Ascending aorta (tissue), 2 donors: ENCODE results near the gene RNF220. TPM values are rescaled to one million over a fixed set of nuclear protein-coding genes. Genes with fewer than 3 reads are reported as not detected.

Experiments used
- DNase-seq, 2 donors: peaks; one replicate each; pipeline ENCODE4 v3.0.0-alpha.2; 2019; ENCODE audit warnings: low spot score in 2 of 2
- H3K27ac ChIP-seq, 2 donors: fragments of 200-600 bp; sonication (generic); one replicate each; pipeline ENCODE4 v1.5.1; 2016 to 2017; ENCODE audit warnings: mild to moderate bottlenecking in 1 of 2
- H3K27me3 ChIP-seq: fragments of 200-600 bp; sonication (generic); one replicate; pipeline ENCODE4 v1.5.1; 2017
- H3K36me3 ChIP-seq, 2 donors: fragments of 200-600 bp; sonication (generic); one replicate each; pipeline ENCODE4 v1.5.1; 2016
- H3K4me1 ChIP-seq, 2 donors: fragments of 200-600 bp; sonication (generic); one replicate each; pipeline ENCODE4 v1.5.1; 2016 to 2017; ENCODE audit warnings: mild to moderate bottlenecking in 1 of 2
- H3K4me3 ChIP-seq, 2 donors: fragments of 200-600 bp; sonication (generic); one replicate each; pipeline ENCODE4 v1.5.1; 2016 to 2017; ENCODE audit warnings: mild to moderate bottlenecking in 1 of 2
- H3K9me3 ChIP-seq, 2 donors: fragments of 200-600 bp; sonication (generic); one replicate each; pipeline ENCODE4 v1.5.1; 2016
- intact Hi-C: fragments of 100-400 bp; cut with DNase I; formaldehyde crosslinking; loops from one replicate; pipeline ENCODE4 v1.15.1; 2023
- total RNA-seq: library from RNA; depleted of rRNA; stranded (reverse); fragments of >200 nt; gene quantifications from one replicate; pipeline ENCODE4 v1.1.0, GENCODE V29; 2016
- TF ChIP-seq, protein P1 (sequence below), 3 experiments: fragments of 200-600 bp in 2 of 3; fragments of 450-650 bp in 1 of 3; sonication (generic) in 2 of 3; IDR thresholded peaks; one replicate each; pipeline ENCODE4 v1.5.1; 2016 to 2019; ENCODE audit warnings: antibody characterized with exemption in 3 of 3, mild to moderate bottlenecking in 1 of 3, moderate library complexity in 1 of 3

Gene RNF220
- total RNA-seq, 1 donor from 2014 or later = 54.8 TPM

DNA sequence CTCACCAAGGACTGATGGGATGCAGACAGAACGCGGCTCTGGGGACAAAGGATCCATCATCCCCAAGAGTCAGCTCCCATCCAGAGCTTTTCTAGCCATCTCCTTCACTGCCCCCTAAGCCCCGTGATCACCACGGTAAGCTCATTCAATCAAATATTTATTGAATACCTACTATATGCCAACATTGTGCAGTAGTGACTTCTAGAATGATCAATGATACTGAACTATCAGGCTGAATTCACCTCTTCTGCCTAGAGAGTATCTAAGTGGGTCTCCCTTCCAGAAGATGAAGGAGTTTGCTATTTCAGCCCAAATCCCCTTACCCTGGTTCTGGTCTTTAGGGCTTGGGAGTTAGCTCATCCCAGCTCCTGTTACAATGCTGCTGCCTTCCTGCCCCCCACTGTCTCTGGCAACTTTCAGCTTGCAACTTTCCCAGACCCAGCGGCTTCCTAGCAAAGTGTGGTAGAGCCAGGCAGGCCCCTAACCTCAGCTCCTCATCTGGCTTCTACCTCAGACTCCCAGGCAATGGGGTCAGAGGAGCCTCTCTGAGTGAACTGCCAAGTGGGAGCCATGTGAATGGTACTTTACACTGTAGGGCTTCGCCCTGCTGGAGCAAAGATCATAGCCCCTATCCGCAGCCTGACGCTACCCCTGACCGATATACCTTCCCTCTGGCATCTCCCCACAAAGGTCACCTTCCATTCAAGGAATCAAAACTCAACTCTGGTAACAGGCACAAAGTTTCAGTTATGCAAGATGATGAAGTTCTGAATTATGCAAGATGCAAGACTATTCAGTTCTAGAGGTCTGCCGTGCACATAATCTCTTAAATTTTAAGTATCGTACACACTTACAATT, 248.3 kb downstream of the RNF220 start:
- Histone ChIP-seq H3K36me3 (peaks cover 33 to 41% of the 10 kb centered on the region in 2 donors), H3K4me3 (no peak overlapping the region), H3K9me3 (no peaks in the 10 kb centered on the region), H3K4me1 (no peaks in the 10 kb centered on the region), H3K27ac (no peak overlapping the region), H3K27me3 (no peaks in the 10 kb centered on the region)
- DNase-seq = no peak
- intact Hi-C loops = loop anchor here (5.0 kb wide), 1 partner anchor 436 kb away; no protein-coding TSS in a partner anchor
- TF ChIP-seq, protein P1, sequence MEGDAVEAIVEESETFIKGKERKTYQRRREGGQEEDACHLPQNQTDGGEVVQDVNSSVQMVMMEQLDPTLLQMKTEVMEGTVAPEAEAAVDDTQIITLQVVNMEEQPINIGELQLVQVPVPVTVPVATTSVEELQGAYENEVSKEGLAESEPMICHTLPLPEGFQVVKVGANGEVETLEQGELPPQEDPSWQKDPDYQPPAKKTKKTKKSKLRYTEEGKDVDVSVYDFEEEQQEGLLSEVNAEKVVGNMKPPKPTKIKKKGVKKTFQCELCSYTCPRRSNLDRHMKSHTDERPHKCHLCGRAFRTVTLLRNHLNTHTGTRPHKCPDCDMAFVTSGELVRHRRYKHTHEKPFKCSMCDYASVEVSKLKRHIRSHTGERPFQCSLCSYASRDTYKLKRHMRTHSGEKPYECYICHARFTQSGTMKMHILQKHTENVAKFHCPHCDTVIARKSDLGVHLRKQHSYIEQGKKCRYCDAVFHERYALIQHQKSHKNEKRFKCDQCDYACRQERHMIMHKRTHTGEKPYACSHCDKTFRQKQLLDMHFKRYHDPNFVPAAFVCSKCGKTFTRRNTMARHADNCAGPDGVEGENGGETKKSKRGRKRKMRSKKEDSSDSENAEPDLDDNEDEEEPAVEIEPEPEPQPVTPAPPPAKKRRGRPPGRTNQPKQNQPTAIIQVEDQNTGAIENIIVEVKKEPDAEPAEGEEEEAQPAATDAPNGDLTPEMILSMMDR (IDR thresholded peaks at IDR 0.05) = no peak

GRCh38 chr1:44654621-44655187, 249.6 kb downstream of the RNF220 start:
- H3K27me3 ChIP-seq = no peaks in the 10 kb centered on the region
- H3K27ac ChIP-seq = no peak overlapping the region
- no peaks in the 10 kb centered on the region for H3K9me3 ChIP-seq
- intact Hi-C loops = loop anchor here (5.0 kb wide), 1 partner anchor 437 kb away; no protein-coding TSS in a partner anchor
- no peaks in the 10 kb centered on the region for H3K4me1 ChIP-seq
- no peak for DNase-seq
- TF ChIP-seq, protein P1 (IDR thresholded peaks at IDR 0.05) = no peak
- no peak overlapping the region for H3K4me3 ChIP-seq
- H3K36me3 ChIP-seq = peaks cover 24 to 27% of the 10 kb centered on the region in 2 donors

GRCh38 chr1:44655609-44656008, 250.6 kb downstream of the RNF220 start:
- DNase-seq = no peak
- intact Hi-C loops = no loop called here
- TF ChIP-seq, protein P1 (IDR thresholded peaks at IDR 0.05) = peak in 2 of 3 experiments; percentile 45 to 48
- no peak overlapping the region for H3K27ac ChIP-seq
- no peak overlapping the region for H3K4me3 ChIP-seq
- H3K9me3 ChIP-seq = no peaks in the 10 kb centered on the region
- peaks cover 15 to 18% of the 10 kb centered on the region in 2 donors for H3K36me3 ChIP-seq
- no peaks in the 10 kb centered on the region for H3K27me3 ChIP-seq
- no peaks in the 10 kb centered on the region for H3K4me1 ChIP-seq

GRCh38 chr1:44659566-44659965, 254.5 kb downstream of the RNF220 start:
- no peak for DNase-seq
- H3K4me1 ChIP-seq = no peaks in the 10 kb centered on the region
- TF ChIP-seq, protein P1 (IDR thresholded peaks at IDR 0.05) = no peak
- H3K36me3 ChIP-seq = peaks cover 2% of the 10 kb centered on the region in 2 donors
- intact Hi-C loops = no loop called here
- H3K9me3 ChIP-seq = no peaks in the 10 kb centered on the region
- no peak overlapping the region for H3K27ac ChIP-seq
- H3K4me3 ChIP-seq = no peak overlapping the region
- no peaks in the 10 kb centered on the region for H3K27me3 ChIP-seq

- no peaks in the 10 kb centered on the region for H3K4me1 ChIP-seq
Measured at GRCh38 chr1:44660176-44660575, 255.1 kb downstream of the RNF220 start.

More at GRCh38 chr1:44660176-44660575, 255.1 kb downstream of the RNF220 start:
- H3K27ac ChIP-seq = no peak overlapping the region
- H3K27me3 ChIP-seq = no peaks in the 10 kb centered on the region
- no peaks in the 10 kb centered on the region for H3K36me3 ChIP-seq
- H3K4me3 ChIP-seq = no peak overlapping the region
- DNase-seq = no peak
- TF ChIP-seq, protein P1 (IDR thresholded peaks at IDR 0.05) = no peak
- intact Hi-C loops = no loop called here
- H3K9me3 ChIP-seq = no peaks in the 10 kb centered on the region
